HS-5 (cell line): ENCODE data around the gene DOCK4.

Experiments used
- DNase-seq: peaks from one replicate; pipeline ENCODE4 v3.0.0-alpha.2; 2012; ENCODE audit warnings: low read depth

Gene DOCK4

GRCh38 chr7:111903797-111904196 is 302.4 kb downstream of the DOCK4 start:
- DNase-seq, result no peak

DNA sequence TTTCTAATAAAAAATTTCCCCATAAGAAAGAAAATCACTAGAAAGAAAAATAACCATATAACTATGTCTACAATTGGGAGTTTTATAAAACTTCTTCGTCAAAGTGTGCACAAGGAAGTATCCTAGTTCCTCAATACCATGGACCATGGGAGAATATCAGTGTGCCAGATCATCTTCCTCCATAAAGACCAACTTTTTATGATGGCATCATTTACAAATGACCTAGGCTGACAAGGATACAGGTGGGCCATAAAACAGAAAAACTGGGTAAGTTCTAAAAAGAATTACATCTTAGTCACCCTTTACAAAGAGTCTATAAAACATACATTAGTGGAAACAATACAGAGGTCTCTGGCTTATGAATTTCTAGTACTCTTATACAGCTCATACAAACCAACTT is 303.2 kb downstream of the DOCK4 start:
- DNase-seq, result no peak

GRCh38 chr7:111900283-111900682 is 305.9 kb downstream of the DOCK4 start:
- DNase-seq, result no peak

- no peak for DNase-seq
These were observed 311.1 kb downstream of the DOCK4 start for GRCh38 chr7:111895049-111895448.

DNA sequence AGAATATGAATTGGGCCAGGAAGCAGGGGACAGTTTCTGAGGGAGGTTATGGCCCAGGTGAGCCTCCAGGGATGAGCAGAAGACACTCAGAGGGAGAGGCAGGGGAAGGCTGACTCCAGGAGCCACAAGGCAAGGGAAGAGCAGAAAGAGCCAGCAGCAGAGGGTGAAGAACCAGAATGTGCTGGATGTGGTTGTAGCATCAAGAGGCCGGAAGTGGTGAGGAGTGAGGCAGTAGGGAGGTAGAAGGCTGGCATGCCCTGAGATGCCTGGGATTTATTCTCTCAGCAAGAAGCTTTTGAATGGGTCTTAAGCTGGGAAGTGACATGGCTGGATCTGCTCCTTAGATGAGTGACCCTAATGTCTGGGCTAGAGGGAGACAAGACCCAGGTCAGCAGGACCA is 311.7 kb downstream of the DOCK4 start:
- no peak for DNase-seq

- DNase-seq, result no peak
These were observed 313.0 kb downstream of the DOCK4 start for GRCh38 chr7:111893190-111893589.

DNA sequence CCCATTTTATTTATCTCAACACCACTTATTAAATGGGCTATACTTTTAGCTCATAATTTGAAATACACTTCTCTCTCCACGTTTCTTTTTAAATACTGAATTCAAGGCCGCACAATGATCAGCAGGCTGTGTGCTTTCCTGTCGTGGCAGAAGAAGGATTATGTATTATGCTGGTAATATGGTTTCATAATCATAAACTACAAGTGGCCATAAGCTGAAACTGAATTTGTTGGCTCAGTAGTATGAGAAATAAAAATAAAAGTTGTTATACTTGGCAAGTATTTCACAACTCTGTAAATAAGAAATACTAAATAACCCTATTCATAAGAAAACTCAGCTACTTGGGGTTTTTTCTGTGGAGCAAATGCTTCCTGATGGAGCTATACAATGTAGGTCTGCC is 313.6 kb downstream of the DOCK4 start:
- no peak for DNase-seq

DNA sequence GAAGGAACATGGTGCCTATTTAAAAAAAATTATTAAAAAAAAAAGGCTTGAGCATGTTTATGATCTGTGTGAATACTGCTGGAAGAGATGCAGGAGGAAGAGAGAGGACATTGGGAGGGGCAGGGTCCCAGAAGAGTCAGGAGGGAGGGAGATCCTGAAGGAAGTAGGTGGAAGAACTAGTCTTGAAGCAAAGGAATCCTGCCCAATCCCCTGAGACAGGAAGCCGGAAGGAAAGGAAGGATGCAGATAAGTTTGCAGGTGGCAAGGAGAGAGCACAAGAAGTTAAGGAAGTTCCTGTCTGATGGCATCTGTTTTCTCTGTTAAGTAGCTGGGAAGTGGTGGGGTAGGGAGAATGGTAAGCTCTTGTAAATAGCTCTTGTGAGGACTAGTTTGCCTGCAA is 318.5 kb downstream of the DOCK4 start:
- DNase-seq, result no peak

DNA sequence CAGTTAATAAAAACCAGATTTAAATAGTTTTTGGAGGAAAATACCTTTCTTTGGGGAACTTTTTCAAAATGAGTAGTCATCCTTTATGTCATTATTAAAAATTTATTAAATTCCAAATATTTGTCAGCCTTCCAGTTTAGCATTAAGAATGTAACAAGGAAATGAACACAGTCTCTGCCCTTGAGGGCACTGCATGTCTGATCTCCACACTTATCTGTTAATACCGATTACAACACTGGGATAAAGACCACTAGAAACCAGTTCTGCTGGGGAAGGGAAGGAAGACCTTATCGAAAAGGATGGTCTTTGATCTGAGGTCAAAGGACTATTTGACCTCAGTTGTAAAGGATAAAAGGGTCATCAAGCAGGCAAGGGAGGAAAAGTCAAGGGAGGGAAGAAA is 320.0 kb downstream of the DOCK4 start:
- DNase-seq, result no peak

- DNase-seq, result no peak
These were observed 323.0 kb downstream of the DOCK4 start for GRCh38 chr7:111883241-111883640.

- DNase-seq, result no peak
These were observed 327.4 kb downstream of the DOCK4 start for GRCh38 chr7:111878785-111879184.

DNA sequence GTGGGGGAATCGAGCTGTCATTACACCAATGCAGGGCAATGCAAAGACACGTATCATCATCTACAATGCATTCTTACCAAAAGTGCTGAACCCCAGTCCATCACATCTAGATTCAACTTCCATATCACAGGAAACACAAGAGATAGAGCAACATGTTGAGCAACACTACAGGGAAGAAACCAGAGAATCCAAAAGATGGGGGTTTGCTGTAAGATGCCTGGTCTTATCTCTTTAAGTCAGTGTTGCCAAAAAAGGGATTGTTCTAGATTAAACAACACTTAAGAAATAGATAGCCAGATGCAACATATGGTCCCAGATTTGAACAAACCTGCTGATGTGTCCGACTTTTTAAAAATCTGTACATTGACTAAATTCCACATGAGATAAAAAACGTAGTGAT is 328.3 kb downstream of the DOCK4 start:
- no peak for DNase-seq

GRCh38 chr7:111873963-111874690 is 332.1 kb downstream of the DOCK4 start:
- DNase-seq, result no peak

DNA sequence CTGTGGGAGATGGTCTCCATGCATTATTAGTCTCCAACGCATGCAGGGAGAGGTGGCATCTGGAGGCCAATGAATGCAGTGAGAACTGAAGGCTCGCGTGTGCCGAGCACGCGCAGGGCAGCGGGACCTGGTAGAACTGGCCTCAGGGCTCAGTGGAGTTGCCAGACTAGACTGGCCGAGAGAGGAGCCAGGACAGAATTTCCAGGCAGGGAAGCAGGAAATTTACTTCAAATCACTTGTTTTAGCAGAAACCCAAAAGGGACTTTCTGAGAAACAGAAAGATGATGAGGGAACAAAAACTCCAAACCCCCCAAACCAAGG is 332.9 kb downstream of the DOCK4 start:
- no peak for DNase-seq

- no peak for DNase-seq
These were observed 333.5 kb downstream of the DOCK4 start for GRCh38 chr7:111872450-111873325.

DNA sequence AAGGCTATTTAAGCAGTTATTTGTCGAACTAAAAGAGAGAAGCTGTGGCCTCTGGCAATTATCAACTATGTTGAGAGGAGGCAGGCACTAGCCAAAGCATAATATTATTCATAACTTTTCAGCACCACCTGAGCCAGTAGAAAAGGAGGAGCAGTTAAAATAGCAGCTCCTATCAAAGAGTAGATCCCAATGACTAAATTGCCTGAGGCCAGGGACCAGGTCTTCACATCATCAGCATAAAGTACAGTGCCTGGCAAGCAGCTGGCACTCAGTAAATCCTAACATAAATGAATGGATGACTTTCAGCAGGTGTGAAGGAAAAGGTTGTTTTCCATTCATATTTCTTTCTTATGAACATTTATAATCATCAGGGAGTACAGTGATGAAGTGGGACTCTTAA is 334.9 kb downstream of the DOCK4 start:
- DNase-seq, result no peak

- DNase-seq, result no peak
These were observed 336.9 kb downstream of the DOCK4 start for GRCh38 chr7:111869280-111869679.

DNA sequence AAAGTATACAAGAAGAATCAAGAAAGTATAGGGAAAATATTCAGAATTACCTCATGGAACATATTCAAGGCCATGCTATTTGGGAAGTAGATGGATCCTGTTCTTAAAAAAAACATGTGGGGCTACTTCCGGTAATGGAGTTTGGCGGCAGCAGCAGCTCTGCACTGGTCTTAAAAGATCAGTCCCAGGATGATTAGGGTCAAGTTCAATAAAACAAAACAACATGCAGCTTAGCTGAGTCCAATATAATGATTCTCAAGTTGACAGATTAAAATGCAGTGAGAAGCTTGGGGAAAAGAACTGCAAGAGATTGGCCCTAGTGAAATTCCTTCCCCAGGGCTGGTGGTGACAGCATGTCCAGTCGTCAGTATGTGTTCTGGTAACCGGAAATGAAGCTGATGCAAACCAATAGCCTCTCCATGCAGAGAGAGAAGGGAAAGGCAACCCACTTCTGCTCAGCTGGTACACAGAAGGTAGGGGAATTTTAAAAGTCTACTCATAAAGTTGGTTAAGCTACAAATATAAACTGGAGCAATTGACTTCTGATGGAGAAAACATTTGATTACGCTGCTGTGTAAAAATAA is 338.8 kb downstream of the DOCK4 start:
- DNase-seq, result no peak

GRCh38 chr7:111866787-111867186 is 339.4 kb downstream of the DOCK4 start:
- DNase-seq, result no peak

DNA sequence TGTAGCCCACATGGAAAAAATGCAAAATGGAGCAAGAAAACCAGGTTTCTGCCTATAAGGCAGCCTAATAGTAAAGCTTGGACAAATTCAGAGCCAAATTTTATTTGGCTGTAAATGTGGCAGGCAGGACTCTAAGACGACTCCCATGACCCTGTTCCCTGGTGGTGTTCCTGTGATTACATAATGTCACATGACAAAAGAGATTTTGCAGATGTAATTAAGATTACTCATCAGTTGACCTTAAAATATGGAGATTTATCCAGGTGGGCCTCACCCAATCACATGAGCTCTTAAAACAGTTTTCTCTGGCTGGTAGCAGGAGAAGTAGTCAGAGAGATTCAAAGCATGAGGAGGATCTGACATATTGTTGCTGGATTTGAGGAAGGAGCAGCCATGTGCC is 340.8 kb downstream of the DOCK4 start:
- DNase-seq, result no peak

DNA sequence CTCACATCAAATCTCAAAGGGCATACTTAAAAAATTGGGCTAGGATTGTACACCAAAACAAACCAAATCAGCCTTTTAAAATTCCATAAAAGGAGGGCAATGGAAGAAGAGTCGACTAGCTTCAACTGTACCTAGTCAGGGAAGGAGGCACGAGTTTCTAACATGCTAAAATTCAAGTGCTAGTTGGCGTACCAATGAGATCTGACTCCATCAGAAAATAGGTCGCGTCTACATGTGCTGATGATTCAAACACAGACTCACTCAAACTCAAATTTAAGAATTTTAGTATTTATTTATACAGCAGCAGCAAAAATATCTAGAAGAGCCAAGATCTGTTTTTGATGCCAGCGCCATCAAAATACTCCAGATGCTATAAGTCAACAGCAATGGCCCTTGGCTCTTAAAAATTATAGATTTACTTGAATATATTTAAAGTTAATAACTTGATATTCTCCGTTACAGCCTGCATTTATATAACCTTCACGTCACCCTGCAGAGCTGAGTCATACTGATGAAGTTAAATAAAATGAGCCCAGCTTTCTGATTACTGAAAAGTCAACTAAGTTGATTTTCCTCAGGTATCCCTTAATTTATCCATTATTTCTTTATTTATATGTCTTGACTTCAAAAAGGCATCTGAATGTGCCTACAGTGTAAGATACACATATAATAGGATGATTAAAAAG is 341.8 kb downstream of the DOCK4 start:
- DNase-seq, result no peak

DNA sequence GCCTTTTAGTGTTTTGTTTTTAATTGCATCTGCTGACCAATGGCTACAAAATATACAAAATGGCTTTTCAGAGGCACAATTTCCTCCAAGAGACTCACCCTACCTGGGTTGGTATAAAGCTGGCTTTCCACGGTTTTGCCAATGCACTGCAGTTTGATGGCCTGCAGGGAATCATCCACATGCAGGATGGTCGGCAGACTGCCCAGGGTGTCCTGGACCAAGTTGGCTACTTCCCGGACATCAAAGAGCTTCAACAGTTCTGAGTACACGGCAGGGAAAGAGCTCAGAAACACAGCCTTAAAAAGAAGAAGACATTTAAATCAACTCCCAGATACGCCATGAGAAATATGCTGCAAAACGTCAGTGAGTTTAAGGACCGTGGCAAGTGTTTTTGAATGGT is 342.9 kb downstream of the DOCK4 start:
- DNase-seq, result no peak

GRCh38 chr7:111860248-111860647 is 346.0 kb downstream of the DOCK4 start:
- DNase-seq, result no peak
